ENCODE measurements around the gene GZMA.
A peak's percentile ranks its signal among the peaks of the same experiment; 100 is the strongest.

The GZMA gene

DNA sequence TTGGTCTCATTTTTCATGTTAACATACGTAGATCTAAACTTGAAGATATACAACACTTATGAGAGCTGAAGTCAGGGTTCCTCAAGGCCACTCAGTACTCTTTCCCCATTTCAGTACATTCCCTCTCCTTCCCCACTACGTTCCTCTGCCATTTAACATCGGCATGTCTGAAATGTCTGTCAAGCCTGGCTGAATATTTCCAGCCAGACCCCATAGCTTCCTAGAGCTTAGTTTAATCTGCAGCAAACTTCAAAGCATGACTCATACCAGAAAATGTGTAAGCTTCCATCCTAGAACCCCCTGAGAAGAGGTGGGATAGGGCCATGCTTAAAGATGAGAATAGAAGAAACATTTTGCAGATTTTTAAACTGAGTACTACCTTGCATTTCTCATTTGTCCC lies 6.2 kb downstream of the GZMA start:
- no peak for DNase-seq (ENCODE audit: low read depth)

DNA sequence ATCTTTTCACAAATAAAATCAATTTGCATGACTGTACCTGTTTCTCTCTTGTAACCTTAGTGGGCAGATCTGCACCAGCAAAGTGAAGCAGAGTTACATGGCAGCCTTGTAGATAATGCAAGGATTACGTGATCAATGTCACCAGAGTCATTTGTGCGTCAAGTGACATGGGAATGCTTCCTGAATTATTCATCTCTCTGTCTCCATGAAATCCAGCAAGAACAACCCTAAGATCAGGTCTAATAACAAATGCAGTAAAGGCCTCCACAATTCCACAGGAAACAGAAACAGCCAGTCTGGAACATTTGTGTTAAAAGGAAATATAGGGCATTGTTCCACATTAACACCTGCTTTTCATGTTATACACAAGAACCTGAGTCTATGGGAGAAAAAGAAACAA lies 7.8 kb downstream of the GZMA start:
- no peak for DNase-seq (ENCODE audit: low read depth)

DNA sequence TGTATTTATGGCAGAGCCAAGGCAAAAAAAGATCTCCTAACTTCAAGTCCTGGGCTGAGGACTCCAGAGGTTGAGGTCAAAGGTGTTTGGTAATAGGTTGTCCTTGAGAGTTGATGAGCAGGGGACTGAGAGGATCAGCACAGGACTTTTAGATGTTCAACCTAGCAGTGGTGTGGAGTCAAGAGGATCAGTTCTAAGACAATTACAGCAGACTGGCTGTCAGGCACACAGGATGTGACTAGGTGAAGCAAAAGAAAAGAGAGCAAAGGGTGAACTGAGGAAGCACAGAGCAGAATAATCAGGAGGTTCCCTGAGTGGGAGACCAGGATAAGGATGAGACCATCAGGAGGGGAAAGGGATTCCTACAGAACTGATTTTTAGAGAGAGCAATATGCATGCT lies 10.9 kb downstream of the GZMA start:
- no peak for DNase-seq (ENCODE audit: low read depth)

DNA sequence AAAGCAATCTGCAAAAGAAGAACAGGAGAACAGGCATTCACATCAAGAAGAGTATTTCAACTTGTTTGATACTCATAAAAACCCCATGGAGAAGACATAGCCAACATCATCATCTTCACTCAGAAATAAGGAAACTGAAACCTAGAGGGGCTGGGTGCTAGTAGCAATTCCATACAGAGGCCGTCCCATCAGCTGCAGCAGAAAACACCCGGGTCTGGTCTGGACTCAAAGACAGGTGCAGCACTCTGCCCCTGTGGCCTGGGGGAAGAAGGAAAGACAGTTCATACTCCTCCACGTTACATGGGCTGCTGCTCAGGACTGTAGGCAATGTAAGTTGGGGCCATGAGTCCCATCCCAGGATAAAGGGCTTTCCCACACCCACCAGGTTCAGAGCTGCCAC lies 11.6 kb downstream of the GZMA start:
- DNase-seq (ENCODE audit: low read depth), result no peak

DNA sequence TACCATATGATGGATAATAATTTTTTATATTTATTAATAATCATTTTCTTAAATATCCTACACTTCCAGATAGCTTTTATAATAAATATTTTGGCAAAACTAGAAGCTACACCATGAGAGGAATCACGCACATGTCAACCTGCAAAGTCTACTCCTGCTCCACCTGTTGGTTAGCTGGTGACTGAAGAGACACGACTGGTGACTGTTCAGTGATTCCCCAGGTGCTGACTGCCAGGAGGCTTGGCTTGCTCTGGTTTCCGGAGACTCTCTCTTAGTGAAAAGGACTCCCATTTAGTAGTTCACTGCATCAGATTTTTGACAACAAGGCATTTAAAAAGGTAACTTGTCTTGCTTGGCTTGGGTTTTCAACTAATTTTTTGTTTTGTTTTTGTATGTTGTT lies 20.9 kb downstream of the GZMA start:
- DNase-seq (ENCODE audit: low read depth), result no peak

DNA sequence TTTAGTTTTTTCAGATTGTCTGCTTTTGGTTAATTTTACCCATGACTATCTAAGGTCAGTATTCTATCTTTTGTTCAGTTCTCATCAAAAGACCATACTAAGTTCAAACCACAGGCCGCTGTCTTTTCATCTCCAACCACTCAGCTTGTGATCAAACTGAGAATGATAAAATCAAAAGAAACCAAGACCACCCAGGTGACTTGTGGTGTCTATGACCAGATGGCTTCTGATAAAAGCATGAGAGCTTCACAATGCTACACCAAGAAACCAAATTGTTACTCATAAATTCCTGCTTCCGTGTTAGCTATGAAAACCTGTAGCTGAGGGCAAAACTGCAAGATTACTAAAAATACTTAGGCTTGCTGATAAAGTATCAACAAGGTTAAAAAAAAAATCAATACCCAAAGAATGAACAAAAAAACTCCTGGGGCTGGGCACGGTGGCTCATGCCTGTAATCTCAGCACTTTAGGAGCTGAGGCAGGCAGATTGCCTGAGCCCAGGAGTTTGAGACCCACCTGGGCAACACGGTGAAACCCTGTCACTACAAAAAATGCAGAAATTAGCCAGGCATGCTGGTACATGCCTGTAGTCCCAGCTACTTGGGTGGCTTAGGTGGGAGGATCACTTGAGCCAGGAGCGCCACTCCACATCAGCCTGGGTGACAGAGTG lies 31.7 kb downstream of the GZMA start:
- no peak for DNase-seq (ENCODE audit: low read depth)

DNA sequence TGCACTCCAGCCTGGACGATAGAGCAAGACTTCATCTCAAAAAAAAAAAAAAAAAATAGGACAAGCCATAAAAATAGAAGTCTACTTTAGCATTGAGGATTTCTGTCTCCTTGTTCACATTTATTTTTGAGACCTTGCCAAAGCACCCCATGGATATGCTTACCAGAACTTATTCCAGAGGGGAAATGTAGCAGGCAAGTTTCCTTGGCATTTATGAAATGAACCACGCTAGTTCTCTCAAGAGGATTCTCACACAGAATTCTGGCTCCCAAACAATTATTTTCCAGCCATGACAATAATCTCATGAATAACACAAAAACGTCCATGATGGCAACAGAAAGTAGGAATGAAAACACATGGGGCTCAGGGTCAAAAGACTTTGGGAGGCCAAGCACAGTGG lies 34.1 kb downstream of the GZMA start:
- DNase-seq (ENCODE audit: low read depth), result no peak

DNA sequence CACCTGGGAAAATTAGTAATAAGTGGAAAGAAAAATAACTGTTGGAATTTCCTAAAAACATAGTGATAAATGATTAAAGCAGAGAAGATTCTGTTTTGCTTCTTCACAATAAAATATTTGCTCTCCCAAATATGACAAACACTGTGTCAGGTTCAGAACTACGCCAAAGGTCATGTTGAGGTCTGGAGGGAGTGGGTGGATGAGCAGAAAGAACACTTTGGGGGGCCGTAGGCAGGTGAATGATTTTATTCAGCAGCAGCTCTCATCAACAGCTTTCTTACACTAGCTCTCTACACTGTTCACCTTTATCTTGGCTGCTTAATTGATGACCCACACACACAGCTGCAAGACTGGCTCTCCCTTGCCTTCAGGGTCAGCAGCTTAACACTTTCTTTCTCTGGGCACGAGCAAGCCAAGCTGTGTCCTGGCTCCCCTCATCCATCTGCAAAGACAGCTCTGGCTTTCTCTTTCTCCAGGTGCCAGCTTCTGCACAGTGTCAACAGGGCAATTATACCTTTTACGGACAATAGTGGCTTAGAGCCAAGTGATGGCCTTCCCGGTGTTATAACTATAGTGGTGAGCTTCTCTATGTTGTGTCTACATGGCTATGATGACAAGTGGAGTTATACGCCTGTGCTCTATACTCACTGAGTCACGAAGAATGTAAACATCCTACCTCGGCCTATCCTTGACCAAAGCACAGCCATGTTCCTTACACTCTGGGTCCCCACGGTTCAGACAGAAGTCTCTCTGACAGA lies 38.6 kb downstream of the GZMA start:
- no peak for DNase-seq (ENCODE audit: low read depth)

DNA sequence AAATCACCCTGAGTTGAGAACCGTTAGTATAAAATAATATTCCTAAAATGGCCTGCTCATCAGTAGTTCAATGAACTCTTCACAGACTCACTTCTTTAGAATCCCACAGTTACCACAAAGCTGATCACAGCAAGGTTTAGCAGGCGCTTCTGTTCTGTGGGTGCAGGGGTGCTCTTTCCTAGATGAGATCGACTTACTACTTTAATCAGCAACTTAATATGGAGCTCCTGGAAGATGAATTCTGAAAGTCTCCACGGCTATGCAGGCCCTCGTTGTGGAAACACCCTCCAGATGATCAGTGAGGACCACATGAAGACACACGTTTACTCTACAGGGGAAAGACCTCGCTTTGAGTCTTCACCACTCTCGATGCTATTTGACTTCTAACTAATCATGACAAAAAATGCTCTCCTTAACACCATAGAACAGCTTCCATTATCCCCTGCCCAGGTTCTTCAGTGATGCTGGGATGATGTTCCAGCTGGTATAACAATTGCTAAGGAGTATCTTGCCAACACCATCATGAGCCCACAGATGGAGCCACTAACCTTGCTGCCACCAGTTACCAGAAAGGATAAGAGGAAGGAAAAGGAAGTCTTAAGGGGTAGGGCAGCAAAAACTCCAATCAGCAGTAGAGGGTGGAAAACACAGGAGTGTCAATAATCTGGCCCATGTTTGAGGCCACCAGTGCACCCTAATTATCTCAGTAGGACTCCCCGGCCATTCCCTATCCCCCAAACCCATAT lies 39.7 kb downstream of the GZMA start:
- no peak for DNase-seq (ENCODE audit: low read depth)

DNA sequence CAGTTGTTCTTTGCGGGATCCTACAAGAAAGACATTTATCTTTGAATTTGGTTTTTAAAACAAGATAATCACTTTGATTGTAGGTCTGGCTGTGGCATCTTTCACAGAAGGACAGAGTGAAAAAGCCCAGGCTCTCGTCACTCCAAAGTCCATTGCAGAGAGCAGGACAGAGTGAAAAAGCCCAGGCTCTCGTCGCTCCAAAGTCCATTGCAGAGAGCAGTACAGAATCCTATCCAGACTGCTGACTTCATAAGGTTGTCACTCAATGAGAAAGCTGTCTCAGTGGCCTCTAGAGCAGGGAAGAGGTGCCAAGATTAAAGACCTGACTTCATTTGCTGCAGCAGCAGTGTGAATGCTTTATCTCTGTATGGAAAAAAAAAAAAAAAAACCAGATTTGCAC lies 41.2 kb downstream of the GZMA start:
- DNase-seq (ENCODE audit: low read depth), result no peak

DNA sequence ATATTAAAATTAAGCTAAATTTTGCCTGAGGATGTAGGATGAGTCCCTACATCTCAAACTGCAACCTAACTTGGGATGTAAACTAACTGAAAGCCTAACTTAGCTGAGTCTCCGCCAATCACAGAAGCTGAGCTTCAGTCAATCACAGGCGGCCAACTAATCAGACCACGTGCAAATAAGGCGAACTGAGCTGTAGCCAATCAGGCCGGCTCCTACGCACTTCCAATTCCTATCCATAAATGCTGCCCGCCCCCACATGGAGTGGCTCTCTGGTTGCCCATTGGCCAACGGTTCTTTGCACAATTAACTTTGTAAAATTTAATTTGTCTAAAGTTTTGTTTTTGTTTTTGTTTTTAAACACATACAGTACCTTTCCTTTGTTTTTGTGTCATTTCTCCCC lies 43.6 kb downstream of the GZMA start:
- DNase-seq (ENCODE audit: low read depth), result no peak

DNA sequence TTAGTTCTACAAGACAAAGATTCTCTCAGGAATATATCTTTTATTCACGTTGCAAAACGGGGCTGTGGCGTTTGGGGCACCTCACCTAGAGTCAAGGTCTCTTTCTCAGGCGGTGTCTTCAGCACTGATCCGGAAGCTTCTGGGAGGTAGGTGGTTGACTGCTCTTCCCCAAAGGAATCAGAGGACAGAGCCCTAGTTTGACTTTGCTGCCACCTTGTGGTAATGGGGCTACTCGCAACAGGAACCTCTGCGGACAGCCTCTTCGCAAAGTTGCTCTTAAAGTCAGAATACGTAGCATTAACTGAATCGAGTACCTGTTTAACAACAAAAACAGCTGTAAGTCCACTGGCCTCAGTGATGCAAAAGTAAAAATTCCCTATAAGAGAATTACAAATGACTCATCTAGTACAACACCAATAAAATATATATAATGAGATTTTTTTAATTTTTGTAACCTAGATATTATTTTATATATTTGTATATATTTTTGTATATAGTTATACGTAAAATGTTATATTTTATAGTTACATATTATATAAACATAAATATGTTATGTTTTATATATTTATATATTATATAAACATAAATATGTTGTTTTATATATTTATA lies 44.2 kb downstream of the GZMA start:
- DNase-seq (ENCODE audit: low read depth), result peak; percentile 74

DNA sequence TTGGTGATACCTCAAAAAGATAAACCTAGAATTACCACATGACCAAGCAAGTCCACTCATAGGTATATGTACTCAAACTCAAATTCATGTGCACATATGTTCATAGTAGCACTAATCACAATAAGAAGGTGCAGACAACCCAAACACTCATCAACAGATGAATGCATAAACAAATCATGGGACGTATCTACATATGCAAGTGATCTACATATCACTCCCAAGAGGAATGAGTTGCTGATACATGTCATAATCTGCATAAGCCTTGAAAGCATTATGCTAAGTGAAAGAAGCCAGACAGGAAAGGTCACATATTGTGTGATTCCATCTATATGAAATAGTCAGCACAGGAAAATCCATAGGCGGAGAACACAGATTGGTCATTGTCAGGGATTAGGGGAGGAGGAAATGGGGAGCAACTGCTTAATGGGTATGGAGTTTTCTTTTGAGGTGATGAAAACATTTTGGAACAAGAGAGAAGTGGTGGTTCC lies 46.9 kb downstream of the GZMA start:
- DNase-seq (ENCODE audit: low read depth), result no peak

DNA sequence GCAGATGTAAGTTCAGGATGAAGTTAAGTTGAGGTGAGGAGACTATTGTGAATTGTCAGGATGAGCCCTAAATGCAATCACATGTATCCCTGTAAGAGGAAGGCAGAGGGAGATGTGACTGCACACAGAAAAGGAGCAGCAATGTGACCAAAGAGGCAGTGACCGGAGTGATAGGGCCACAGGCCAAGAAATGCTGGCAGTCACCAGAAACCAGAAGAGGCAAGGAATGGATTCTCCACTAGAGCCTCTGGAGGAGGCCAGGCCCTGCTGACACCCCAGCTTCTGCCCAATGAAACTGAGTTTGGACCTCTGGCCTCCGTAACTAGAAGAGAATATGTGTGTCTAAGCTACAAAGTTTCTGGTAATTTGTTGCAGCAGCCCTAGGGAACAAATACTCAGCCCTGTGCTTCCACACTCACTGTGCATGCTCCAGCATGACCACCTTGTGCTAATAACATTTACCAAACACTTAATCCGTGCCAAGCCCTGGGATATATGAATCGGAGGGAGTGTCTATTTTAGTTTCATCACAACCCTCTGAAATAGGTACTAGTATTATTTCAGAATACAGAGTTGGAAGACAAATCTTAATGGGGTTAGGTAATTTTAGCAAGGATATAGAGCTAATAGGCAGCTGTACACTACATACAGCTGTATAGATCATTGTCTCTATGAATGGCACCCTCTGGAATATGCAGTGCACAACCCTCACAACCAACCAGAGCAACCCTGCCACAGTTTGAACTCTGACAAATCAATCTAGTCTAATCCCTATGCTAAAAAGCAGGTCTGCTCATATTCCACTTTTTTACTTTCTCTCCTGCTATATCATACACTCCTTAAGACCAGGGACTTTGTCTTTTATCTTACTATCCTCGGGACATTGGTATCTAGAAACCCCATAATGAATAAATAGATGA lies 49.7 kb downstream of the GZMA start:
- DNase-seq (ENCODE audit: low read depth), result no peak

DNA sequence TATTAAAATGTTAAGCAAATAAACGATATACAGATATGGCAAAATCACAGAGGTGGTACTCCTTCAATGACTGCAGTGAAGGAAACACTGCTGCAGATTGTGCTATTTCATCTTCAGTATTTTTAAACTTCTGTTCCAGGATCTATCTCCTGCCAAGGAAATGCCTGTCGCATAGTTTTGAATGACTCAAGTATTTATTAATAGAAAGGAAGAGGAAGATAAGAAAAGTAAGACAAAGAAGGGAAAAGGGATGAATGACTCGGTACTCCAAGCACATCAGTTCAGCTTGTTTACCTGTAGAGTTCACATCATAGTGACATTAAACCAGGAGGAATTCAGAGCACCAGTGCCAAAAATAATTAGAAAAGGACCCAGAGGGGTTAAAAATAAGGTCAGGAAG lies 52.4 kb downstream of the GZMA start:
- no peak for DNase-seq (ENCODE audit: low read depth)
